Measurements from ENCODE around the gene CLDN16. TPM values are rescaled to one million over a fixed set of nuclear protein-coding genes. Genes with fewer than 3 reads are reported as not detected.

The CLDN16 gene
- total and polyA plus RNA-seq, 8 donors: 0.10 to 0.29 TPM; not detected in 6

DNA sequence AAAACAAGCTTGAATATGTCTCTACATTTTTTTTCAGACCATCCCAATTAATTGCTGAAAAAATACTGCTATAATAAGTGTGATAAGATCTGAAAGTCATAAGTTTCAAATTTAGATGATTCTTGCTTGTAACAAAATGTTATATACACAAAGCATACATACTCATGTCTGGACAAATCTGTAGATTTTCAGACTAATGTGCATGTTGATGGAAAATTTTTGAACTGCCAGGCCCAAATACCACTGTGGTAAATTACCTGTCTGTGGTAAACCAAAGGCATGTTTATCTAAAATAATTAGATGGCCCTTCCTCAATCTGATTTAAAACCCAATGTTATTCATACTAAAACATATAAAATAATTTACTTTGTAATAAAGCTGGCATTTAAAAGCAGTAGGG is 31.7 kb upstream of the CLDN16 start:
- Histone ChIP-seq H3K9me3 (no peaks in the 10 kb centered on the region), H3K27me3 (no peaks in the 10 kb centered on the region), H3K36me3 (no peaks in the 10 kb centered on the region), H3K4me1 (no peaks in the 10 kb centered on the region), H3K27ac (no peak overlapping the region), H3K4me3 (no peak overlapping the region)
- no peak for DNase-seq
- intact Hi-C loops (cut with DNase I; ENCODE audit: low total_unique reads): no loop called here
- TF ChIP-seq POLR2AphosphoS5 (IDR thresholded peaks at IDR 0.05): no peak
- no peak for TF ChIP-seq EP300 (IDR thresholded peaks at IDR 0.05)
- no peak for TF ChIP-seq POLR2A (IDR thresholded peaks at IDR 0.05)
- TF ChIP-seq, protein P1, sequence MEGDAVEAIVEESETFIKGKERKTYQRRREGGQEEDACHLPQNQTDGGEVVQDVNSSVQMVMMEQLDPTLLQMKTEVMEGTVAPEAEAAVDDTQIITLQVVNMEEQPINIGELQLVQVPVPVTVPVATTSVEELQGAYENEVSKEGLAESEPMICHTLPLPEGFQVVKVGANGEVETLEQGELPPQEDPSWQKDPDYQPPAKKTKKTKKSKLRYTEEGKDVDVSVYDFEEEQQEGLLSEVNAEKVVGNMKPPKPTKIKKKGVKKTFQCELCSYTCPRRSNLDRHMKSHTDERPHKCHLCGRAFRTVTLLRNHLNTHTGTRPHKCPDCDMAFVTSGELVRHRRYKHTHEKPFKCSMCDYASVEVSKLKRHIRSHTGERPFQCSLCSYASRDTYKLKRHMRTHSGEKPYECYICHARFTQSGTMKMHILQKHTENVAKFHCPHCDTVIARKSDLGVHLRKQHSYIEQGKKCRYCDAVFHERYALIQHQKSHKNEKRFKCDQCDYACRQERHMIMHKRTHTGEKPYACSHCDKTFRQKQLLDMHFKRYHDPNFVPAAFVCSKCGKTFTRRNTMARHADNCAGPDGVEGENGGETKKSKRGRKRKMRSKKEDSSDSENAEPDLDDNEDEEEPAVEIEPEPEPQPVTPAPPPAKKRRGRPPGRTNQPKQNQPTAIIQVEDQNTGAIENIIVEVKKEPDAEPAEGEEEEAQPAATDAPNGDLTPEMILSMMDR (IDR thresholded peaks at IDR 0.05): no peak

DNA sequence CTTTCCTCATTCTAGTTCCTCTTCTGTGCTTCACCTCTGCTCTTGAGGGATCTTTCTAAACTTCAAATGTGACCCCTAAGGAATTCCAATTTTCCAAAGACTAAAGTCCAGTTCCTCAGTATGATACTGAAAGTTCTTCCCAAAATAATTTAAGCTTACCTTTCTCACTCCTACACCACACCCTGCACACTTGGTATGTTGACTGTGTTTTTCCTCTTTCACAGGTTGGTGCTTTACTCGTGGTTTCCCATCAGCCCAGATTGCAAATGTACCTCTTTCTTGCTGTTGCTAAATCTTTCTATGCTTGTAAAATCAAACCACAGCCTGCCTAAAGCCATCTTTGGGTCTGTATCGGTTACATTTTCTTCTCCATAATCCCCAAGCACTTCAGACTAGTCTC is 30.5 kb upstream of the CLDN16 start:
- intact Hi-C loops (cut with DNase I; ENCODE audit: low total_unique reads): no loop called here
- Histone ChIP-seq H3K27ac (no peak overlapping the region), H3K9me3 (no peaks in the 10 kb centered on the region), H3K4me3 (no peak overlapping the region), H3K27me3 (no peaks in the 10 kb centered on the region), H3K36me3 (no peaks in the 10 kb centered on the region), H3K4me1 (peaks cover 0 to 6% (median 0%) of the 10 kb centered on the region in 4 donors)
- DNase-seq: no peak
- WGBS, 5 donors: 58 to 73% (median 59%) methylated on average over 2 of the region's 2 CpGs
- TF ChIP-seq POLR2AphosphoS5 (IDR thresholded peaks at IDR 0.05) (no peak), EP300 (IDR thresholded peaks at IDR 0.05) (no peak), POLR2A (IDR thresholded peaks at IDR 0.05) (no peak)
- TF ChIP-seq, protein P1 (IDR thresholded peaks at IDR 0.05): no peak

DNA sequence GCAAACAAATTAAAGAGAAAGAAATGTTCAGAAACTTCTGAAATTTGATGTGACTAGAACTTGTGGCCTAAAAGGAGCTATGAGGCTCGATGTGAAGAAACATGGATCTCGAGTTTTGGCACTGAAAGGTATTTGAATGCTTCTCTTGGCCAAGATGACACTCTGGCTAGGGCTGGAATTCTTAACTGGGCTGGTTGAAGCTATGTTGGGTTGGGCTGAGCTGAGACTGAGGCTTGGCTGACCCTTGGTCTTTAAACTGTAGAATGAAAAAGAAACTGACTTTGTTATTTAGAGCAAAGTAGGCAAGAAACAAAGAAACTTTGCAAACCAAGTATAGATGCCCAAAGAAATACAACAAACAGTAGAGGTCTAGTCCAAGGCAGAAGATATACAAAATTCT is 28.1 kb upstream of the CLDN16 start:
- WGBS, 5 donors: 67 to 82% (median 75%) methylated on average over 2 of the region's 2 CpGs
- TF ChIP-seq EP300 (IDR thresholded peaks at IDR 0.05) (no peak), POLR2AphosphoS5 (IDR thresholded peaks at IDR 0.05) (no peak), POLR2A (IDR thresholded peaks at IDR 0.05) (no peak)
- TF ChIP-seq, protein P1 (IDR thresholded peaks at IDR 0.05): no peak
- Histone ChIP-seq H3K36me3 (no peaks in the 10 kb centered on the region), H3K27ac (no peak overlapping the region), H3K27me3 (no peaks in the 10 kb centered on the region), H3K4me1 (peaks cover 0 to 6% (median 0%) of the 10 kb centered on the region in 4 donors), H3K4me3 (no peak overlapping the region), H3K9me3 (no peaks in the 10 kb centered on the region)
- DNase-seq: no peak
- intact Hi-C loops (cut with DNase I; ENCODE audit: low total_unique reads): no loop called here

DNA sequence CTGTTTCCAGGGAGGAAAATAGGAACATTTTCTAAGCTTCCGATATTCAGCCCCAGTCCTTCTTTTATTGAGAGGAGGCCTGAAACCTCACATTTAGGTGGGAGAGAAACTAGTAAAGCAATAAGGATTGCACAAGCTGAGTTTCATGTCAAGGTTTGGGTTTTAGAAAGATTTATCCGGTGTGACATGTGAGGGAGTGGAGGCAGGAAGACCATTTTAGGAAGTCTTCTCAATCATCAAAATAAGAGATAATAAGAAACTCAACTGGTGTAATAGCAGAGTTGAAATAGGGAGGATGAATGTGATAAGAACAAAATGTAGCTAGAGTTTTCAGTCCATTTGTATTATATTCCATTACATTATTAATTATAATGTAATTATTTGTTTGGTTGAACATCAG is 27.7 kb upstream of the CLDN16 start:
- Histone ChIP-seq H3K9me3 (no peaks in the 10 kb centered on the region), H3K4me3 (no peak overlapping the region), H3K36me3 (no peaks in the 10 kb centered on the region), H3K27ac (no peak overlapping the region), H3K27me3 (no peaks in the 10 kb centered on the region), H3K4me1 (peaks cover 0 to 6% (median 0%) of the 10 kb centered on the region in 4 donors)
- no peak for TF ChIP-seq POLR2AphosphoS5 (IDR thresholded peaks at IDR 0.05)
- no peak for DNase-seq
- WGBS, 5 donors: 84 to 96% (median 90%) methylated on average over 2 of the region's 2 CpGs
- intact Hi-C loops (cut with DNase I; ENCODE audit: low total_unique reads): no loop called here

DNA sequence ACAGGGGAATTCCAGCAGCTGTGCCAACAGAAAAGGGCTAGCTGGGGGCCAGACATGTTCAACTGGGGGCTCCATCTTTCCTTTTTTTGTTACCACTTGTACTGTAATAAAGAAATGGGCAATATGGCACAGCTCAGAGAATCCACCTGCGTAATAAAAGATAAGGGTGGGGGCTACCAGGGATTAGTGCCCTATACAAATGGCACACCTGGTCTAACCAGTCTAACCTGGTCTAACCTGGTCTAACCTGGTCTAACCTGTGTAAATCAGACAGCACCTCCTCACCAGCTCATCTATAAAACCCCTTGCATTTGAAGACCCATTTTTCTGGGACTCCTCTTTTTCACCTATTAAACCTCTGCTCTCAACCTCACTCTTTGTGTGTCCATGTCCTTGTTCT is 26.2 kb upstream of the CLDN16 start:
- no peaks in the 10 kb centered on the region for H3K36me3 ChIP-seq
- intact Hi-C loops (cut with DNase I; ENCODE audit: low total_unique reads): no loop called here
- DNase-seq: no peak
- TF ChIP-seq POLR2A (IDR thresholded peaks at IDR 0.05): no peak
- no peak for TF ChIP-seq POLR2AphosphoS5 (IDR thresholded peaks at IDR 0.05)
- no peak for TF ChIP-seq EP300 (IDR thresholded peaks at IDR 0.05)
- TF ChIP-seq, protein P1 (IDR thresholded peaks at IDR 0.05): no peak
- no peaks in the 10 kb centered on the region for H3K27me3 ChIP-seq
- H3K27ac ChIP-seq: no peak overlapping the region
- H3K4me3 ChIP-seq: no peak overlapping the region
- no peaks in the 10 kb centered on the region for H3K9me3 ChIP-seq
- WGBS, 5 donors: 44 to 73% (median 60%) methylated on average over 1 of the region's 1 CpG
- H3K4me1 ChIP-seq: peaks cover 0 to 6% (median 0%) of the 10 kb centered on the region in 4 donors

Data from stomach (tissue), 9 donors.